Heart left ventricle (tissue), 13 donors: Measurements from ENCODE around the gene ZBTB24.

Experiments
- POLR2A ChIP-seq, 2 donors: fragments of 450-650 bp; IDR thresholded peaks; one replicate each; pipeline ENCODE4 v1.6.1; 2017; ENCODE audit warnings: antibody characterized with exemption in 2 of 2, mild to moderate bottlenecking in 2 of 2, moderate library complexity in 2 of 2
- TF ChIP-seq, protein P1 (sequence below), 12 donors: fragments of 200-600 bp; sonication (generic) in 4 of 12; IDR thresholded peaks; one replicate each; pipeline versions ENCODE4 v1.5.0 to v1.8.0; 2018 to 2022; ENCODE audit warnings: antibody characterized with exemption in 12 of 12, mild to moderate bottlenecking in 5 of 12
- donor health status: ischemic (EF 13 %, LVEDD 7.1; RV severe dilation, severe dysfunction).
- donor health status: DM: no; HTN: yes; CAD: no.
- donor health status: DM: no; HTN: no; CAD: no.
- donor health status: ischemic (EF 25% LVEDD 6.9; RV normal size, moderate dysfunction).
- donor health status: ischemic (EF 25% LVEDD 5.7; RV mildly dilated, moderate dysfunction).
- donor health status: ischemic (EF 35%, LVEDD 5.7; RV mildly dilated, moderate dysfunction).
- donor health status: nonischemic (EF 11% LVEDD 7.7; RV severe dilation, severe dysfunction).
- donor health status: DM: yes; HTN: yes; CAD: no.
- donor health status: PGD.
- donor health status: ischemic (EF 29% LVEDD 5.4; RV normal size, mild dysfunction).
- donor health status: nonischemic (EF 23%, LVEDD 6.1; RV moderate dilation, normal function).

GRCh38 chr6:109457562-109457996, 25.4 kb downstream of the ZBTB24 start:
- TF ChIP-seq, protein P1, sequence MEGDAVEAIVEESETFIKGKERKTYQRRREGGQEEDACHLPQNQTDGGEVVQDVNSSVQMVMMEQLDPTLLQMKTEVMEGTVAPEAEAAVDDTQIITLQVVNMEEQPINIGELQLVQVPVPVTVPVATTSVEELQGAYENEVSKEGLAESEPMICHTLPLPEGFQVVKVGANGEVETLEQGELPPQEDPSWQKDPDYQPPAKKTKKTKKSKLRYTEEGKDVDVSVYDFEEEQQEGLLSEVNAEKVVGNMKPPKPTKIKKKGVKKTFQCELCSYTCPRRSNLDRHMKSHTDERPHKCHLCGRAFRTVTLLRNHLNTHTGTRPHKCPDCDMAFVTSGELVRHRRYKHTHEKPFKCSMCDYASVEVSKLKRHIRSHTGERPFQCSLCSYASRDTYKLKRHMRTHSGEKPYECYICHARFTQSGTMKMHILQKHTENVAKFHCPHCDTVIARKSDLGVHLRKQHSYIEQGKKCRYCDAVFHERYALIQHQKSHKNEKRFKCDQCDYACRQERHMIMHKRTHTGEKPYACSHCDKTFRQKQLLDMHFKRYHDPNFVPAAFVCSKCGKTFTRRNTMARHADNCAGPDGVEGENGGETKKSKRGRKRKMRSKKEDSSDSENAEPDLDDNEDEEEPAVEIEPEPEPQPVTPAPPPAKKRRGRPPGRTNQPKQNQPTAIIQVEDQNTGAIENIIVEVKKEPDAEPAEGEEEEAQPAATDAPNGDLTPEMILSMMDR (IDR thresholded peaks at IDR 0.05): no peak
- TF ChIP-seq POLR2A (IDR thresholded peaks at IDR 0.05): no peak
